Aorta (tissue), 5 donors: ENCODE results near the gene PLAAT2. TPM values are rescaled to one million over a fixed set of nuclear protein-coding genes. Genes with fewer than 3 reads are reported as not detected.

Experiments used
- ATAC-seq: fragments of 200-7000 bp; cut with Tn5 transposase; one replicate; pipeline ENCODE4 v1.9.1; 2022; ENCODE audit warnings: moderate library complexity; ENCODE audit not compliant: low FRiP score
- DNase-seq, 2 donors: peaks; one replicate each; pipeline ENCODE4 v3.0.0-alpha.2; 2020
- H3K27ac ChIP-seq, 2 donors: one replicate each; pipeline ENCODE4 v1.5.1; 2013; ENCODE audit warnings: low read length in 2 of 2, mild to moderate bottlenecking in 2 of 2, moderate library complexity in 2 of 2, control low read depth in 1 of 2, inconsistent platforms in 1 of 2, low read depth in 1 of 2
- H3K27me3 ChIP-seq, 2 donors: one replicate each; pipeline ENCODE4 v1.6.1; 2013; ENCODE audit warnings: control low read depth in 1 of 2, low read length in 1 of 2, mild to moderate bottlenecking in 1 of 2, moderate library complexity in 1 of 2; ENCODE audit not compliant: insufficient read depth in 2 of 2, control insufficient read depth in 1 of 2
- H3K36me3 ChIP-seq, 2 donors: one replicate each; pipeline ENCODE4 v1.6.1; 2013; ENCODE audit warnings: control low read depth in 1 of 2, low read length in 1 of 2, mild to moderate bottlenecking in 1 of 2; ENCODE audit not compliant: insufficient read depth in 2 of 2, control insufficient read depth in 1 of 2
- H3K4me1 ChIP-seq, 2 donors: one replicate each; pipeline ENCODE4 v1.6.1; 2013; ENCODE audit warnings: low read length in 2 of 2, control low read depth in 1 of 2, mild to moderate bottlenecking in 1 of 2, moderate library complexity in 1 of 2; ENCODE audit not compliant: insufficient read depth in 2 of 2, control insufficient read depth in 1 of 2
- H3K4me3 ChIP-seq, 2 donors: one replicate each; pipeline ENCODE4 v1.5.1; 2013; ENCODE audit warnings: low read length in 2 of 2, control low read depth in 1 of 2, mild to moderate bottlenecking in 1 of 2
- H3K9me3 ChIP-seq: one replicate; pipeline ENCODE4 v1.6.1; 2013; ENCODE audit warnings: mild to moderate bottlenecking, low read length; ENCODE audit not compliant: control insufficient read depth
- WGBS, 2 donors: extraction: QIAGEN DNeasy Blood & Tissue Kit; methylation state at CpG; one replicate each; pipeline ENCODE4 v1.1.7; 2013; 5-methylcytosine and 5-hydroxymethylcytosine counted together
- intact Hi-C, 2 donors: fragments of 100-400 bp; cut with DNase I; formaldehyde crosslinking; loops; one replicate each; pipeline versions ENCODE4 v1.14.2 to v1.15.0; 2022
- long read RNA-seq, 2 donors: library from polyadenylated mRNA; unstranded; transcript quantifications; one replicate each; pipeline ENCODE4 v2.0.0, GENCODE V29; 2020 to 2021
- polyA plus RNA-seq, 2 donors: library from polyadenylated mRNA; stranded (reverse); fragments of 200-250 nt; gene quantifications; one replicate each; pipeline ENCODE4 v1.2.3, GENCODE V29; 2013
- total RNA-seq, 2 donors: library from RNA; stranded (reverse); fragmentation: NEBNext Ultra II Directional; extraction: Animal tissue kit (Norgen Biotek cat#: 25700); gene quantifications; one replicate each; pipeline ENCODE4 v1.2.1, GENCODE V29; 2021
- donor health status: healthy with polysubstance abuse.
- donor health status: Bipolar disorder and iron deficiency.
- donor health status: DM: no; HTN: no; CAD: no.
- donor health status: DM: no; HTN: no; CAD: no.
- donor health status: DM: yes; HTN: yes; CAD: no.

PLAAT2 gene
- total RNA-seq = not detected
- polyA plus RNA-seq = 10 to 100 TPM in 1 of 2 donors, under 1 TPM in 1; 0.82 to 30.3 TPM
- long read RNA-seq, donor 1 = 0 reads
- long read RNA-seq, donor 2 = 0 reads

GRCh38 chr11:63563201-63564055, at the start of gene PLAAT2:
Gene PLAAT2 (minus strand): TSS chr11:63563379. CDS start chr11:63563324, 55 bp downstream.
- no peak within 1 kb of the TSS for H3K4me3 ChIP-seq
- no peaks in the 10 kb centered on the region for H3K27me3 ChIP-seq
- DNase-seq (no peak), ATAC-seq (no peak)
- no peaks in the 10 kb centered on the region for H3K9me3 ChIP-seq
- peaks cover 0 to 3% of the 10 kb centered on the region in 2 donors for H3K4me1 ChIP-seq
- H3K36me3 ChIP-seq = no peaks in the 10 kb centered on the region
- intact Hi-C loops = no loop called here
- WGBS, 2 donors = 95 to 96% methylated on average over 13 of the region's 13 CpGs
- H3K27ac ChIP-seq = no peak within 1 kb of the TSS

DNA sequence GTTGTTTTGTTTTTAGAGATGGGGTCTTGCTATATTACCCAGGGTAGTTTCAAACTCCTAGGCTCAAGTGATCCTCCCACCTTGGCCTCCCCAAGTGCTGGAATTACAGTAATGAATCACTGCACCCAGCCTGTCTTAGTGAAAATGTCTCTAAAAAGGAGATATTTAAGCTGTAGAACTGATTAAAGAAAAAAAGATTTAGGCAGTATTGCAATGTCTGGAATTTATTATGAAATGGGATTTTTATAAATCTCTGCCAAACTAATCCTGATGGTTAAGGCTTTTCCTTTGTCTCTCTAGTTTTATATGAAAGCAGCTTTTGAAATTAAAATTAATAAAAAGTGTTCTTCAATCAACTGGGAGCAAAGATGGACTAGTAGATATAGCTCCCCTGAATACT, 49.0 kb upstream of the PLAAT2 start:
- intact Hi-C loops = loop anchor here in 1 of 2 donors (5.0 kb wide), 1 partner anchor 75 kb away; the partner anchor contains the start of gene PLAAT4

GRCh38 chr11:63611395-63611747, 48.2 kb upstream of the PLAAT2 start:
- no peak overlapping the region for H3K4me3 ChIP-seq
- intact Hi-C loops = loop anchor here in 1 of 2 donors (5.0 kb wide), 1 partner anchor 74 kb away; the partner anchor contains the start of gene PLAAT4
- H3K36me3 ChIP-seq = no peaks in the 10 kb centered on the region
- ATAC-seq (no peak), DNase-seq (no peak)
- no peaks in the 10 kb centered on the region for H3K9me3 ChIP-seq
- no peaks in the 10 kb centered on the region for H3K27me3 ChIP-seq
- 9 to 29% methylated on average over 1 of the region's 1 CpG for WGBS, 2 donors
- no peaks in the 10 kb centered on the region for H3K4me1 ChIP-seq
- peak overlapping the region in 1 of 2 donors; percentile 65 for H3K27ac ChIP-seq

More for the DNA sequence above, 49.0 kb upstream of the PLAAT2 start:
- ATAC-seq (no peak), DNase-seq (no peak)
- no peaks in the 10 kb centered on the region for H3K4me1 ChIP-seq
- no peak overlapping the region for H3K27ac ChIP-seq
- no peaks in the 10 kb centered on the region for H3K36me3 ChIP-seq
- no peak overlapping the region for H3K4me3 ChIP-seq
- H3K27me3 ChIP-seq = no peaks in the 10 kb centered on the region
- no peaks in the 10 kb centered on the region for H3K9me3 ChIP-seq

DNA sequence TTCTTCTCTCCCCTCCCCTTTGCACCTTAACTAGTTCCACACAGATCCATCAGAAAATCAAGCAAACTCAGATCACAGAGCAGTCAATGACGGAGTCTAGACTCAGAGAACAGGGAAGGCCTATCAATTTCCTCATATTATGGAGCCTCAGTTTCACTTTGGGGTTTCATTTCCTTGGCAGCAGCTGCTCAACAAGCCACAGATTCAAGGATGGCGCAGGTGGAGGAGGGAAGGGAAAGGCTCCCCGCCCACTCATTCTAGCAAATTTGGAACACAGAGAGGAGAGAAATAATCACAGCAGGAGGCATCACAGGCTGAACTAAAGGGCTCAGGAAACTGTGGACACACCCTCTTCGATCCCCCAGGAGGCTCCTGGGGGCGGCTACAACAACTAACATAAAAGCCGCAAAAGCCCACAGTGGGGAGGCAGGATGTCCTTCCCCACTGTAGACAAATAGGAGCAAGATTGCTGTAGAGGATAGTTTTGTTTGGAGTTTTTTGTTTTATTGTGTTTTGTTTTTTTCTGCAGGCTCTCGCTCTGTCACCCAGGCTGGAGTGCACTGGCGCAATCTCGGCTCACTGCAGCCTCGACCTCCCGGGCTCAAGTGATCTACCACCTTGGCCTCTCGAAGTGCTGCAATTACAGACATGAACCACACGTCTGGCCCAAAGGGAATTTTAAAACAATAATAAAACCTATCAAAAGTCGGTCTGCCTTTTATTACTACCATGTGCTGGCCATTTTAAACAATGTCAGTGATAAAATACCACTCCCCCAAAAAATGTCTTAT, 47.6 kb upstream of the PLAAT2 start:
- no peak for DNase-seq
- no peak overlapping the region for H3K4me3 ChIP-seq
- 48 to 52% methylated on average over 14 of the region's 14 CpGs for WGBS, 2 donors

DNA sequence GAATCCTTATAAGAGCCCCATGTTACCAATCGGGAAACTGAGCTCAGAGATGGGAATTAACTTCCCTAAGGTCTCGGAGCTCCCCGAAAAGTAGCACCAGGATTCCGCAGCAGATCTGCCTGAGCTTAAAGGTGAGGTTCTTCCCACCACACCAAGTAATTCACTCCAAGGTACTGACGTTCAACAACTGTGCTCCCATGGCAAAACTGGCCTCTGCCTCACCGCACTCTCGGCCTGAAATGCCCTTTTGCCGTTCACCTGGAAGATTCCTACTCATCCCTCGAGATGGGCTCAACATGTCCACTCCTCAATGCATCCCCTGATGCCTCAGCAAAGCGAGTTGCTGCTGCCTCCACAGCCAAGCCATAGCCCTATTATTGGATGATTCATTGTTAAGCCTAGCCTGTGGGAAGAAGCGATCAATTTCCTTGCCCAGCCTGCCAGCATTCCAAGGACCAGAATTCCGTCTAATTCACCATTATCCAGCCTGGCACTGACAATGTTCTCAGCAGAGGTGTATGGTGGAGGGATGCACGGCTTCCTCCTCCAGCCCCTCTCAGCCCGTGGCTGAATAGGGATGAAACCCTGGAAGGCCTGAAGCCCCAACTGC, 46.9 kb upstream of the PLAAT2 start:
- Histone ChIP-seq H3K27me3 (no peaks in the 10 kb centered on the region), H3K4me3 (no peak overlapping the region), H3K36me3 (no peaks in the 10 kb centered on the region), H3K4me1 (no peaks in the 10 kb centered on the region), H3K27ac (peak overlapping the region in 1 of 2 donors; percentile 52), H3K9me3 (no peaks in the 10 kb centered on the region)
- ATAC-seq (no peak), DNase-seq (no peak)
- intact Hi-C loops = loop anchor here in 1 of 2 donors (5.0 kb wide), 1 partner anchor 73 kb away; the partner anchor contains the start of gene PLAAT4
- 85 to 90% methylated on average over 14 of the region's 14 CpGs for WGBS, 2 donors

More for the DNA sequence above, 47.6 kb upstream of the PLAAT2 start:
- Histone ChIP-seq H3K9me3 (no peaks in the 10 kb centered on the region), H3K4me1 (no peaks in the 10 kb centered on the region), H3K36me3 (no peaks in the 10 kb centered on the region), H3K27ac (peak overlapping the region in 1 of 2 donors; percentile 12), H3K27me3 (no peaks in the 10 kb centered on the region)
- intact Hi-C loops = loop anchor here in 1 of 2 donors (5.0 kb wide), 1 partner anchor 73 kb away; the partner anchor contains the start of gene PLAAT4
- no peak for ATAC-seq

- Histone ChIP-seq H3K4me1 (no peaks in the 10 kb centered on the region), H3K4me3 (no peak overlapping the region), H3K36me3 (no peaks in the 10 kb centered on the region), H3K27me3 (no peaks in the 10 kb centered on the region), H3K9me3 (no peaks in the 10 kb centered on the region), H3K27ac (peak overlapping the region in 1 of 2 donors; percentile 7)
- DNase-seq (no peak), ATAC-seq (no peak)
- 34 to 40% methylated on average over 4 of the region's 4 CpGs for WGBS, 2 donors
- intact Hi-C loops = no loop called here
Observed at GRCh38 chr11:63609536-63609935, 46.4 kb upstream of the PLAAT2 start.

GRCh38 chr11:63608353-63609345, 45.5 kb upstream of the PLAAT2 start:
- intact Hi-C loops = no loop called here

More at GRCh38 chr11:63608353-63609345, 45.5 kb upstream of the PLAAT2 start:
- no peaks in the 10 kb centered on the region for H3K9me3 ChIP-seq
- ATAC-seq = no peak
- WGBS, 2 donors = 50 to 59% methylated on average over 11 of the region's 11 CpGs
- H3K36me3 ChIP-seq = no peaks in the 10 kb centered on the region
- H3K27ac ChIP-seq = no peak overlapping the region
- DNase-seq = no peak
- no peaks in the 10 kb centered on the region for H3K27me3 ChIP-seq
- no peaks in the 10 kb centered on the region for H3K4me1 ChIP-seq
- H3K4me3 ChIP-seq = no peak overlapping the region
